CD14-positive monocyte (primary cell): ENCODE results near the gene KIRREL3. TPM values are rescaled to one million over a fixed set of nuclear protein-coding genes. Genes with fewer than 3 reads are reported as not detected.

Experiments used
- DNase-seq, 3 donors: peaks; one replicate each; pipeline ENCODE4 v3.0.0-alpha.2; 2011 to 2022
- H2AFZ ChIP-seq: 2 replicates; pipeline ENCODE4 v1.6.0; 2012; ENCODE audit warnings: mild to moderate bottlenecking, low read depth, low read length, inconsistent platforms; ENCODE audit not compliant: insufficient read depth, poor library complexity, severe bottlenecking
- H3K27ac ChIP-seq, 2 donors: 1 replicate in 1 of 2; 2 replicates in 1 of 2; pipeline ENCODE4 v1.5.1; 2012 to 2013; ENCODE audit warnings: low read length in 2 of 2, control low read depth in 1 of 2, inconsistent platforms in 1 of 2, low read depth in 1 of 2, mild to moderate bottlenecking in 1 of 2
- H3K27me3 ChIP-seq, 2 donors: one replicate each; pipeline versions ENCODE4 v1.6.0 to v1.6.1; 2011 to 2013; ENCODE audit warnings: low read length in 2 of 2; ENCODE audit not compliant: control insufficient read depth in 2 of 2, insufficient read depth in 2 of 2
- H3K36me3 ChIP-seq, 2 donors: replicated peaks in 1 of 2; 1 replicate in 1 of 2; 2 replicates in 1 of 2; pipeline versions ENCODE4 v1.5.1 to v1.6.1; 2012 to 2013; ENCODE audit warnings: low read length in 2 of 2, control low read depth in 1 of 2, inconsistent platforms in 1 of 2, mild to moderate bottlenecking in 1 of 2; ENCODE audit not compliant: insufficient read depth in 2 of 2, control insufficient read depth in 1 of 2
- H3K4me1 ChIP-seq, 2 donors: 1 replicate in 1 of 2; 2 replicates in 1 of 2; pipeline versions ENCODE4 v1.5.1 to v1.6.1; 2012 to 2013; ENCODE audit warnings: low read length in 2 of 2, control low read depth in 1 of 2, inconsistent platforms in 1 of 2, mild to moderate bottlenecking in 1 of 2, moderate library complexity in 1 of 2; ENCODE audit not compliant: insufficient read depth in 2 of 2, control insufficient read depth in 1 of 2
- H3K4me2 ChIP-seq: replicated peaks from 2 replicates; pipeline ENCODE3; 2012; ENCODE audit warnings: low read length, moderate library complexity, mild to moderate bottlenecking; ENCODE audit not compliant: poor library complexity, severe bottlenecking; ENCODE audit errors: extremely low read depth
- H3K4me3 ChIP-seq, 3 experiments: fragments of 200-600 bp in 1 of 3; sonication (generic) in 1 of 3; replicated peaks in 1 of 3; 1 replicate in 2 of 3; 2 replicates in 1 of 3; pipeline ENCODE4 v1.5.1; 2011 to 2013; ENCODE audit warnings: low read length in 3 of 3, mild to moderate bottlenecking in 3 of 3, control low read depth in 2 of 3, low read depth in 2 of 3, inconsistent platforms in 1 of 3, moderate library complexity in 1 of 3
- H3K79me2 ChIP-seq: 2 replicates; pipeline ENCODE4 v1.6.0; 2012; ENCODE audit warnings: mild to moderate bottlenecking, control low read depth, inconsistent platforms, low read length, moderate library complexity; ENCODE audit not compliant: insufficient read depth
- H3K9ac ChIP-seq: 2 replicates; pipeline ENCODE4 v1.6.0; 2017; ENCODE audit warnings: low read length, mild to moderate bottlenecking; ENCODE audit not compliant: insufficient read depth, poor library complexity, severe bottlenecking
- H3K9me3 ChIP-seq, 2 donors: replicated peaks in 1 of 2; 1 replicate in 1 of 2; 2 replicates in 1 of 2; pipeline versions ENCODE4 v1.5.1 to v1.6.1; 2012 to 2013; ENCODE audit warnings: low read length in 2 of 2, control low read depth in 1 of 2; ENCODE audit not compliant: control insufficient read depth in 1 of 2, insufficient read depth in 1 of 2
- H4K20me1 ChIP-seq: 2 replicates; pipeline ENCODE4 v1.6.0; 2012; ENCODE audit warnings: mild to moderate bottlenecking, low read length, control low read depth, moderate library complexity; ENCODE audit not compliant: insufficient read depth
- H3K27ac Mint-ChIP-seq, 7 donors: one replicate each; pipeline ENCODE4 v1.8.0; 2020; ENCODE audit warnings: mild to moderate bottlenecking in 7 of 7, mixed read lengths in 7 of 7, moderate library complexity in 6 of 7, inconsistent platforms in 2 of 7
- H3K27me3 Mint-ChIP-seq, 3 donors: one replicate each; pipeline ENCODE4 v1.8.0; 2021 to 2022; ENCODE audit warnings: low read depth in 3 of 3, mild to moderate bottlenecking in 3 of 3, mixed read lengths in 3 of 3, moderate library complexity in 3 of 3, inconsistent platforms in 1 of 3
- H3K36me3 Mint-ChIP-seq, 2 donors: one replicate each; pipeline ENCODE4 v1.8.0; 2020; ENCODE audit warnings: mixed read lengths in 2 of 2, inconsistent platforms in 1 of 2, mild to moderate bottlenecking in 1 of 2
- H3K4me1 Mint-ChIP-seq: one replicate; pipeline ENCODE4 v1.8.0; 2020; ENCODE audit warnings: mild to moderate bottlenecking, mixed read lengths
- H3K4me3 Mint-ChIP-seq, 2 donors: one replicate each; pipeline ENCODE4 v1.8.0; 2020; ENCODE audit warnings: mild to moderate bottlenecking in 2 of 2, mixed read lengths in 2 of 2, moderate library complexity in 1 of 2
- H3K9me3 Mint-ChIP-seq, 7 donors: one replicate each; pipeline ENCODE4 v1.8.0; 2020 to 2022; ENCODE audit warnings: mixed read lengths in 7 of 7, mild to moderate bottlenecking in 6 of 7, moderate library complexity in 6 of 7, inconsistent platforms in 2 of 7
- CTCF ChIP-seq: fragments of 200-600 bp; IDR thresholded peaks from one replicate; pipeline ENCODE4 v1.8.0; 2022; ENCODE audit warnings: antibody characterized with exemption, mild to moderate bottlenecking
- WGBS: methylation state at CpG from one replicate; pipeline ENCODE4 v1.1.5; 2013; ENCODE audit warnings: missing lambda C conversion rate; ENCODE audit not compliant: insufficient coverage; 5-methylcytosine and 5-hydroxymethylcytosine counted together
- intact Hi-C, 2 donors: fragments of 100-400 bp; cut with micrococcal nuclease; formaldehyde crosslinking; loops; one replicate each; pipeline versions ENCODE4 v1.15.0 to v1.15.1; 2023
- polyA plus RNA-seq, 3 donors: library from polyadenylated mRNA; depleted of rRNA in 1 of 3; unstranded in 2 of 3; stranded (reverse) in 1 of 3; fragments of 300-500 nt in 2 of 3; fragments of >200 nt in 1 of 3; fragmentation: Illumina TruSeq in 2 of 3; gene quantifications; 1 replicate in 2 of 3; 2 replicates in 1 of 3; pipeline ENCODE4 v1.2.3, GENCODE V29; 2012 to 2021

The KIRREL3 gene
- polyA plus RNA-seq, 3 donors: not detected

- Mint-ChIP-seq H3K4me3 (no peak overlapping the region), H3K27ac (no peak overlapping the region), H3K4me1 (no peaks in the 10 kb centered on the region), H3K9me3 (peaks cover 0 to 2% (median 0%) of the 10 kb centered on the region in 7 donors), H3K36me3 (no peaks in the 10 kb centered on the region), H3K27me3 (peaks cover 5 to 9% (median 6%) of the 10 kb centered on the region in 3 donors)
- no peak overlapping the region for H2AFZ ChIP-seq
- intact Hi-C loops: no loop called here
- no peaks in the 10 kb centered on the region for H3K36me3 ChIP-seq
- H3K4me1 ChIP-seq: no peaks in the 10 kb centered on the region
- H3K27ac ChIP-seq: no peak overlapping the region
- no peaks in the 10 kb centered on the region for H4K20me1 ChIP-seq
- H3K4me3 ChIP-seq: no peak overlapping the region
- no peak overlapping the region for H3K9ac ChIP-seq
- no peaks in the 10 kb centered on the region for H3K9me3 ChIP-seq
- no peak for DNase-seq
- no peaks in the 10 kb centered on the region for H3K79me2 ChIP-seq
- H3K4me2 ChIP-seq: no peak overlapping the region
- TF ChIP-seq CTCF: no peak
- no CpG with 5 or more reads among the region's 11 CpGs for WGBS
- no peaks in the 10 kb centered on the region for H3K27me3 ChIP-seq
These were observed 487.5 kb downstream of the KIRREL3 start for GRCh38 chr11:126512741-126513715.

DNA sequence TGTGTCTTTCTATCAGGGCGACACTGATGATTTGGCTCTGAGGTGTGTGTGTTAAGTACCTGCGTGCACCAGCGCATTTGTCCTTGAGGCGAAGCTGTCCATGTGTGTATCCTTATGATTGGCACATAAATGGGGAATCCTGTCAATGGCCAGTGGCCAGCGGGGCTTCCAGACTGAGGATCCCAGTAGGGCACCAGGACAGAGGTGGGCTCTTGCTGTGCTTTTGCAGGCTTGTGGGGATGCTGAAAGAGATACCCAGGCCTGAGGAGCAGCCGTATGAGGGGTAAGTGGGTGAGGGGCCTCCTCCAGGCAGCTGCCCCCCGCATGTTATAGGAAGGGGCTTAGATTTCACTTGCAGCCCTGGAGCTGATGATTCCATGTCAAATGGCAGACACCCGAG is 488.3 kb downstream of the KIRREL3 start:
- DNase-seq: no peak
- no peak for TF ChIP-seq CTCF
- Histone ChIP-seq H3K4me2 (no peak overlapping the region), H2AFZ (no peak overlapping the region), H3K9ac (no peak overlapping the region), H3K27me3 (no peaks in the 10 kb centered on the region), H3K4me3 (no peak overlapping the region), H3K36me3 (no peaks in the 10 kb centered on the region), H3K4me1 (no peaks in the 10 kb centered on the region), H4K20me1 (no peaks in the 10 kb centered on the region), H3K79me2 (no peaks in the 10 kb centered on the region), H3K27ac (no peak overlapping the region), H3K9me3 (no peaks in the 10 kb centered on the region)
- Mint-ChIP-seq H3K9me3 (peaks cover 0 to 2% (median 2%) of the 10 kb centered on the region in 7 donors), H3K27me3 (peaks cover 5 to 9% (median 6%) of the 10 kb centered on the region in 3 donors), H3K4me3 (no peak overlapping the region), H3K4me1 (no peaks in the 10 kb centered on the region), H3K27ac (no peak overlapping the region), H3K36me3 (no peaks in the 10 kb centered on the region)
- intact Hi-C loops: no loop called here
- 86% methylated on average over 8 of the region's 8 CpGs for WGBS
